WI38 (cell line): ENCODE data around the gene VTA1.
A peak's percentile ranks its signal among the peaks of the same experiment; 100 is the strongest.
"Not testable (repeated sequence)": the region's sequence is repeated elsewhere in the genome, so short reads cannot be mapped to it uniquely, and the experiment has no call there.

Experiments used
- H3K4me3 ChIP-seq: 2 replicates; pipeline ENCODE4 v1.5.1; 2011; ENCODE audit warnings: low read depth, mild to moderate bottlenecking, control low read depth, low read length
- TF ChIP-seq, protein P1 (sequence below): IDR thresholded peaks from 2 replicates; pipeline ENCODE4 v1.5.1; 2012; ENCODE audit warnings: low read depth, mild to moderate bottlenecking, control low read depth, low read length

VTA1 gene

DNA sequence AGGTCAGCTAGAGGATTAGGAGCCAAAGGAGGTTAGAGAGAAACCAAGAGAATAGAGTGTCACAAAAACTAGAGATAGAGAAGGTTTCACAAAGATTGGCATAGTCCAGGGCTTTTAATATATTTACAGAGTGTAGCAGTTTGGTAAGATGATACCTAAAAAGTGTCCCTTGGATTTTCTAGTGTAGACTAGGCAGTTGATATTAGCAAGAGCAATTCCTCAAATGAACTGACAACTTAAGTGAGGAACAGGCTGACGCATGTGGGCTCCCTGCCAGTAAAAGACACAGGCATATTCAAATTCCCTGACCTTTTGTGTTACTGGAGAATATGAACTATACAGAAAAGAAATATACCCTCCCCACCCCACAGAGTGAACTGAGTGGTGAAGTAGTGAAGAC is 40.1 kb downstream of the VTA1 start:
- TF ChIP-seq, protein P1, sequence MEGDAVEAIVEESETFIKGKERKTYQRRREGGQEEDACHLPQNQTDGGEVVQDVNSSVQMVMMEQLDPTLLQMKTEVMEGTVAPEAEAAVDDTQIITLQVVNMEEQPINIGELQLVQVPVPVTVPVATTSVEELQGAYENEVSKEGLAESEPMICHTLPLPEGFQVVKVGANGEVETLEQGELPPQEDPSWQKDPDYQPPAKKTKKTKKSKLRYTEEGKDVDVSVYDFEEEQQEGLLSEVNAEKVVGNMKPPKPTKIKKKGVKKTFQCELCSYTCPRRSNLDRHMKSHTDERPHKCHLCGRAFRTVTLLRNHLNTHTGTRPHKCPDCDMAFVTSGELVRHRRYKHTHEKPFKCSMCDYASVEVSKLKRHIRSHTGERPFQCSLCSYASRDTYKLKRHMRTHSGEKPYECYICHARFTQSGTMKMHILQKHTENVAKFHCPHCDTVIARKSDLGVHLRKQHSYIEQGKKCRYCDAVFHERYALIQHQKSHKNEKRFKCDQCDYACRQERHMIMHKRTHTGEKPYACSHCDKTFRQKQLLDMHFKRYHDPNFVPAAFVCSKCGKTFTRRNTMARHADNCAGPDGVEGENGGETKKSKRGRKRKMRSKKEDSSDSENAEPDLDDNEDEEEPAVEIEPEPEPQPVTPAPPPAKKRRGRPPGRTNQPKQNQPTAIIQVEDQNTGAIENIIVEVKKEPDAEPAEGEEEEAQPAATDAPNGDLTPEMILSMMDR, result no peak
- no peak overlapping the region for H3K4me3 ChIP-seq

DNA sequence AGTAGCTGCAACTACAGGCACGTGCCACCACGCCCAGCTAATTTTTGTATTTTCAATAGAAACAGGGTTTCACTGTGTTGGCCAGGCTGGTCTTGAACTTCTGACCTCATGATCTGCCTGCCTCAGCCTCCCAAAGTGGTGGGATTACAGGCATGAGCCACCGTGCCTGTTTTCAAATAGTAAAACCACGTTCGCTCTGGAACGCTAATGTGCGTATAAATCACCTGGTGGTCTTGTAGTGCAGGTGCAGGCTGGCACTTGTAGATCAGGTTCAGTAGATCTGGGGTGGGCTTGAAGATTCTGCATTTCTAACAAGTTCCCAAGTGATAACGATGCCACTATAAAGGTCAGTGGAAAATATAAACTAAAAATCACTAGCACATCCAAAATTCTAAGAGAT is 41.3 kb downstream of the VTA1 start:
- TF ChIP-seq, protein P1, result peak; percentile 28; the same call in 1 of the 2 replicates
- H3K4me3 ChIP-seq, result not testable (repeated sequence)

DNA sequence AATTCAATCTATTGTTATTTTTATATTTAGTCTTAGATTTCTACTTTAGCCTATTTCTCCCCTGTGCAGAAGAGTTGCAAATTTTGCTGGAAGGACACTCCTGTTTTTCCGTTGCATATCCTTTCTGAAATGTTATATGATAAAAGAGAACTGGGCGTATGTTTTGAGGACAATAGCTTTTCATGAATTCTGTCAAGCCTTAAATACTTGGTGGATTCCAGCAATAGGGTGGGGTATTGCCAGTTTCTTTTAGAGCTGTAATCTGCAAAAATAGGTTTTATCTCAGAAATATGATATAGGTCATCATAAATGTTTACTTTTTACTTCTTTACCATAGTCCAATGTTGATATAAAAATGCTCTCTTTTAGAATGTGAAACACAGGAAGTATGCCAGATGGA is 42.0 kb downstream of the VTA1 start:
- no peak overlapping the region for H3K4me3 ChIP-seq
- TF ChIP-seq, protein P1, result no peak

DNA sequence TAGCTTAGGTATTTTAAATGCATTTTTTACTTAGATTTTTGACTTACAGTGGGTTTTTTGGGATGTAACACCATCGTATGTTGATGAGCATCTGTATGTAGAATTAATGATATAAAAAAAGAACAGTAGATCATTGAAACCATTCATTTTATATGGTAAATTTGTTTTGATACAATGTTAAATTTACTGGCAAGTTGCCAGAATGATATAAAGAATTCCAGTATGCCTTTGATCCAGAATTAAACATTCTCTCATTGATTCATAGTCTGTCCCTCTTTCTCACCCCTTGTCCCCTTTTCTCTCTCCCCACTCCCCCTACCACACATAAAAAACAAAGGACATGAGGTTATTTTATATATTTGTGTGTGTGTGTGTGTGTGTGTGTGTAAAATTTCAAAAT is 45.3 kb downstream of the VTA1 start:
- TF ChIP-seq, protein P1, result no peak

DNA sequence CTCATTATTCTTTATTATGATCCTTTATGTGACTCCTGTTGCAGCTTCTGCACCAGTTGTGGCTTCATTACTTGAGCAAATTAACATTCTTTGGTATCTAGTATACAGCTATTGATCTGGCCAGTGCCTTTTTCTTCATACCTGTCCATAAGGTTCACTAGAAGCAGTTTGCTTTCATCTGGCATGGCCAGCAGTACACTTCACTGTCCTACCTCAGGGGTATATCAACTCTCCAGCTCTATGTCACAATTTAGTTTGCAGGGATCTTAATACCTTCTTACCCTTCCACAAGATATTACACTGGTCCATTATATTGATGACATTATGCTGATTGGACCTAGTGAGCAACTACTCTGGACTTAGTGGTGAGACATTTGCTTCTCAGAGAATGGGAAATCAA is 46.6 kb downstream of the VTA1 start:
- no peak overlapping the region for H3K4me3 ChIP-seq
- TF ChIP-seq, protein P1, result no peak

More for the DNA sequence above, 45.3 kb downstream of the VTA1 start:
- no peak overlapping the region for H3K4me3 ChIP-seq

DNA sequence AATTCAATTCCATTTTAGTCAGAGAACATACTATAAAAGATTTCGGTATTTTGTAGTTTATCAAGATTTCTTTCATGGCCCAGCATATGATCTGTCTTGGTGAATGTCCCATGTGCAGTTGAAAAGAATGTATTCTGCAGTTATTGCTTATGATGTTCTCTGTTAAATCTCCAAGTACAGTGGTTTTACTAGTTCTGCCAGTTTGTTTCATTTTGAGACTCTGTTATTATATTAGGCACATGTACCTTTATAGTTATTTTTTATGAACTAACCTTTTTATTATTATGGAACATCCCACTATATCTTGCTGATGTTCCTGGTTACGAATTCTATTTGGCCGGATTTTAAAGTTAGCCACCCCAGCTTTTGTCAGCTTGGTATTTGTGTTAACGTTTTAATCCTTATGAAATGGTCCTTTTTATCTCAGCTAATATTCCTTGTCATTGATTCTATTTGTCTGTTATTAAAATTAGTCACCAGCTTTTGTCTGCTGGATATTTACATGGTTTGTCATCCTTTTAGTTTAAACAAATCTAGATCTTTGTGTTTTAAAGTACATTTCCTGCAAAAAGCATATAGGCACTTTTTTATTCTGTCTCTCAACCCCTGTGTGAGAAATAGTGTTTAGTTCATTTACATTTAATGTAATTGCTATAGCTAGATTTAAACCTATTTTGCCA is 48.9 kb downstream of the VTA1 start:
- TF ChIP-seq, protein P1, result no peak
- no peak overlapping the region for H3K4me3 ChIP-seq

DNA sequence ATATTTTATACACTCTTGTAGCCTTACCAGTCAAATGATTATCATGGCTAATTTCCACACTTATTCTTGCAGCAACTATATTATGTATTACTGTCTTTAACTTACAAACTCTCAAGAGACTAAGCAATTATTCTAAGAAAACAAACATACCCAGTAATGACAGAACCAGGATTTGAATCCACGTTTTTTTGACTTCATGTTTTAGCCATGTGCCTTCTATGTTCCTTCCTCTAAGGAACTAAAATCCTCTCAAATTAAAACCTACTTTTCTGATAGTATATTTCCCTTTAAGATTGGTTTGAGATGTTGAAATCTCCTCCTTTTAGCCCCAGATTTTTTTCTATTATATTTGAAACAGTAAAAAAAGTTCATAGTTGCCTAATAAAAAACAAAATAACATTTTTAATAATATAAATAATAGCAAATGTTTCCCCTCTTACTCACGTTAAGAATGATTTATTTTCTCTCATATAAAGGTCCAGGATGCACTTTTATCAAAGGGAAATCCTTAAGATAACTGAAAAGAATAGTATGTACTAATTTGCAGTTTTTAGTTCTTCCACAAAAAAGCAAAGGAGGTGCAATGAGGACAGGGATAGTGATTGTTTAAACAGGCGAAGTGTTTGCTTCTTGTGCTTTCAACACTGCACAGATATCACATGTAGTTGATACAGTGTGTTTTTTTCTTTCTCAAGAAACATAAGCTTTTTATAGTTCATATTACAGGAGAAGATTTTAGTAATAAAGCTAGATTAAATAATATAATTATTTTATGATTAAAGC is 54.0 kb downstream of the VTA1 start:
- H3K4me3 ChIP-seq, result no peak overlapping the region
- TF ChIP-seq, protein P1, result no peak
